Parathyroid adenoma (tissue), 2 donors: ENCODE measurements around the gene RHOJ.

Source experiments
- H2AFZ ChIP-seq: fragments of 300-600 bp; sonication (generic); one replicate; pipeline ENCODE4 v1.7.0; 2017; ENCODE audit warnings: antibody characterized with exemption, mild to moderate bottlenecking
- H3K27ac ChIP-seq: fragments of 300-600 bp; sonication (generic); one replicate; pipeline ENCODE4 v1.7.0; 2017
- H3K27me3 ChIP-seq: fragments of 300-600 bp; sonication (generic); one replicate; pipeline ENCODE4 v1.7.0; 2017; ENCODE audit warnings: low read length; ENCODE audit not compliant: control insufficient read depth, insufficient read depth
- H3K36me3 ChIP-seq: fragments of 300-600 bp; sonication (generic); one replicate; pipeline ENCODE4 v1.7.0; 2017; ENCODE audit warnings: low read length; ENCODE audit not compliant: control insufficient read depth, insufficient read depth
- H3K4me1 ChIP-seq: fragments of 300-600 bp; sonication (generic); one replicate; pipeline ENCODE4 v1.7.0; 2017; ENCODE audit warnings: control low read depth
- H3K4me2 ChIP-seq: fragments of 300-600 bp; sonication (generic); one replicate; pipeline ENCODE4 v1.7.0; 2017; ENCODE audit warnings: low read length
- H3K4me3 ChIP-seq: fragments of 300-600 bp; sonication (generic); one replicate; pipeline ENCODE4 v1.7.0; 2017; ENCODE audit warnings: low read depth, low read length
- H3K79me2 ChIP-seq: fragments of 300-600 bp; sonication (generic); one replicate; pipeline ENCODE4 v1.7.0; 2017; ENCODE audit warnings: control low read depth
- H3K9ac ChIP-seq: fragments of 300-600 bp; sonication (generic); one replicate; pipeline ENCODE4 v1.7.0; 2017; ENCODE audit warnings: mild to moderate bottlenecking
- H3K9me3 ChIP-seq: fragments of 300-600 bp; sonication (generic); one replicate; pipeline ENCODE4 v1.7.0; 2017; ENCODE audit warnings: low read length; ENCODE audit not compliant: control insufficient read depth
- CTCF ChIP-seq: fragments of 300-600 bp; sonication (generic); IDR thresholded peaks from one replicate; pipeline ENCODE4 v1.7.0; 2017; ENCODE audit warnings: antibody characterized with exemption, mild to moderate bottlenecking
- donor health status: primary hyperparathyroidism.

The RHOJ gene

DNA sequence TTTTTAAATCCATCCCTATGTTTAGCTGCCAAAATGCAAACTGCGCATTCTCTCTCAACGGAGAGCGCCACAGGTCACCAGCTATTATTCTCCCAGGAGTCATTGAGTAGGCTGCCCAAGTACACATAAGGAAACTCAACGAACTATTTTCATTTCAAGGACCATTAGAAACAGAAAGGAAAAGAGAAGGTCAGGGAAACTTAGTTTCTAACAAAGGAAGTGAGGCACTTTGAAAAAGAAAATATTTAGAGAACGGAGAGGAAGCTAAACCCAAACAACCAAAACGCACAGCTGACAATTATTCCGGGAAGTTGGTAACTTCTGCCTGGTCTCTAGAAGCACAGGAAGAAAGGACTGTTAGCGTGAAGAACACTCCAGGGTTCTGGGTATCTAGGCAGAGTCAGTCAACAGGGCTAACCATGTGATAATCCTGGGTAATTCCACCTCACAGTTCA lies 91.0 kb downstream of the RHOJ start:
- H3K9me3 ChIP-seq = no peaks in the 10 kb centered on the region
- H2AFZ ChIP-seq = no peak overlapping the region
- no peak for TF ChIP-seq CTCF
- H3K27ac ChIP-seq = peak overlapping the region; percentile 77
- no peaks in the 10 kb centered on the region for H3K36me3 ChIP-seq
- no peaks in the 10 kb centered on the region for H3K4me1 ChIP-seq
- H3K9ac ChIP-seq = no peak overlapping the region
- no peaks in the 10 kb centered on the region for H3K79me2 ChIP-seq
- no peaks in the 10 kb centered on the region for H3K27me3 ChIP-seq
- H3K4me3 ChIP-seq = no peak overlapping the region
- no peak overlapping the region for H3K4me2 ChIP-seq

DNA sequence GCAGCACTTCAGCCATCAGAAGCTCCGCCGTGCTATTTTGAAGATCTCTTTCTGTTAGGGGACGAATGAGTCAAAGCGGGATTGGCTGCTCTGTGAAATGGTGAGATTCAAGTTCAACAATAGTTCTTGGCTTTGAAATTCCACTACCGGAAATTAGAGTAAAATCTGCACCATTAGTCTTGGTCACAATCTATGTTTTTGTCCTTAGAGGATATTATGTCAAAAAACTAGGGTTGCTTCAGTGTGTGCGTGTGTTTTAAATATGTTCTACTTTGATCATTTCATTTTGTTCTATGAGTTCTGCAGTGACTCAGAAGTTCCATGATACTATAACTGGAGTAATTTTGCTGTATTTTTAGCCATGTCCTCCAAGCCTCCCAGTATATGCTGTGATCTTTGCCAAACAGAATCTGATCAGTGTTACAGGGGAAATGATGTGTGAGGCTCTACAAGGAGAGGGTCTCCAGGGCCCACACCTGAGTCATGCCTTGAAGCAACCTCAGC lies 91.9 kb downstream of the RHOJ start:
- no peak overlapping the region for H3K9ac ChIP-seq
- no peak overlapping the region for H3K4me3 ChIP-seq
- H3K79me2 ChIP-seq = no peaks in the 10 kb centered on the region
- no peak overlapping the region for H3K4me2 ChIP-seq
- no peaks in the 10 kb centered on the region for H3K27me3 ChIP-seq
- H3K9me3 ChIP-seq = no peaks in the 10 kb centered on the region
- H3K27ac ChIP-seq = peak overlapping the region; percentile 77
- H3K4me1 ChIP-seq = no peaks in the 10 kb centered on the region
- TF ChIP-seq CTCF = no peak
- H2AFZ ChIP-seq = no peak overlapping the region
- no peaks in the 10 kb centered on the region for H3K36me3 ChIP-seq

DNA sequence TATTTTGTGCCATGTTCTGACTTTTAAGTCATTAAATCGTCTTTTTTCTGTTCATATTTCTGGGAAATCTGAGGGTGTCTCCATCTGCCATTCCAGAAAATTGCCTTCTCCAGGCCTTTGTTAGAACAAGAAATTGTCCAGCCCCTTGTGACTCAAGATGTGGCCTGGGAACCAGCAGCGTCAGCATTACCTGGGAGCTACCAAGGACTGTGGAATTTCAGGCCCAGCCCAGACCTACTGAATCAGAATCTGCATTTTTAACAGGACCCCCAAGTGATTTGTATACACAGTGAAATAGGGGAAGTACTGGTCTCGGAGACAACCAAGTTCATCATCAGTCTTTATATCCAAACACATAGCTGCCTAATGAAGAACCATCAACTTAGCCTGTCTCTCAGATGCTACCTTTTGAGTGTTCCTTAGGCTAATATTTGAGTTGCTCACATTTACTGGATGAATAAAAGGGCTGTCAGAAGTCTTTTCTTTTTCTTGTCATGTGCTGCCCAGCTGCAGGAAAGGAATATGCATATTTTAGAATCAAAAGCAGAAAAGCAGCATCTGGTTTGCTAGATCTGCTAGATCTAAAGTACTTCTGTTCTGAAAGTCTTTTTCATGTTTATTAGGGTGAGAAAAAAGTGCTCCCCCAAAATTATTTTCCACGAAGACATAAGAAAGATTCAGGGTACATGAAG lies 93.3 kb downstream of the RHOJ start:
- no peaks in the 10 kb centered on the region for H3K36me3 ChIP-seq
- no peaks in the 10 kb centered on the region for H3K4me1 ChIP-seq
- no peaks in the 10 kb centered on the region for H3K79me2 ChIP-seq
- no peak for TF ChIP-seq CTCF
- no peak overlapping the region for H3K4me3 ChIP-seq
- no peak overlapping the region for H2AFZ ChIP-seq
- H3K9ac ChIP-seq = no peak overlapping the region
- H3K27me3 ChIP-seq = no peaks in the 10 kb centered on the region
- H3K9me3 ChIP-seq = no peaks in the 10 kb centered on the region
- no peak overlapping the region for H3K4me2 ChIP-seq
- no peak overlapping the region for H3K27ac ChIP-seq

DNA sequence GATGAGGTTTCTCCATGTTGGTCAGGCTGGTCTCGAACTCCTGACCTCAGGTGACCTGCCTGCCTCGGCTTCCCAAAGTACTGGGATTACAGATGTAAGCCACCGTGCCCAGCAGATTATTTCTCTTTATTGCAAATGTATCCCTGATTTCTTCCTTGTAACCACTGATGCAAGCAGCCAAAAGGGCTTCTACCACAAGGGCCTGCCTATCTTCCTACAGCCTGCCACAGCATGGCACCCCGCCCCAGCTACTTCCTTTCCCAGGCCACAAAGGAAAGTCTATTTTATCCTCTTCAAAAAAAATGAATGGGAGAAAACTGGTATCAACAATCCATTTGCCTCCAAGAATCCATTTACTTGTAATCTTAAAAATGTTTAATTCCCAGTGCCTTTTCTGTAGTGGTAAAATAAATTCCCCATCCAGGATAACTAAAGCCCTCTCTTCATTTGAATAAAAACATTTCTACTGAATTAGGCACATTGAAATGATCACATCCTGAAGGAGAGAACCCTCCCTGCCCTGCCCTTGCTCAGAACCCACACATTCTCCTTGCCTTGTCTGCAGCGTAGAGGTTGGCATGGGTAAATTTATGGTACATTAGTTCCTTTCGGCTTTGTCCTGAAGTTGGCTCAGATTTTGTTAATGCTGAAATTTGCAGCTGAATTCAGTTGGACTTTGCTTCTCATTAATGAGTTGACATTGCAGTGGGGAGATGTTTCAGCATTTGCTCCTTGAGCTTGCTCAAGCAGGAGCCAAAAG lies 95.3 kb downstream of the RHOJ start:
- Histone ChIP-seq H3K79me2 (no peaks in the 10 kb centered on the region), H3K27ac (no peak overlapping the region), H3K9me3 (no peaks in the 10 kb centered on the region), H3K9ac (no peak overlapping the region), H3K27me3 (no peaks in the 10 kb centered on the region), H2AFZ (no peak overlapping the region), H3K4me2 (no peak overlapping the region), H3K4me3 (no peak overlapping the region), H3K36me3 (no peaks in the 10 kb centered on the region), H3K4me1 (no peaks in the 10 kb centered on the region)
- no peak for TF ChIP-seq CTCF
